Keratinocyte (primary cell): ENCODE measurements around the gene BTN2A1. TPM values are rescaled to one million over a fixed set of nuclear protein-coding genes. Genes with fewer than 3 reads are reported as not detected.

Experiments used
- DNase-seq: peaks from one replicate; pipeline ENCODE4 v3.0.0-alpha.2; 2011; ENCODE audit warnings: low read depth, missing footprints, low spot score
- FAIRE-seq: peaks from 2 replicates; lab custom pipeline; 2011; peaks lifted over from hg19 to GRCh38; lab: Jason Lieb, UNC
- H2AFZ ChIP-seq: 2 replicates; pipeline ENCODE4 v1.6.0; 2012; ENCODE audit warnings: low read length, control low read depth, inconsistent platforms; ENCODE audit not compliant: control insufficient read depth
- H3K27ac ChIP-seq: 2 replicates; pipeline ENCODE4 v1.5.1; 2011; ENCODE audit warnings: low read length; ENCODE audit not compliant: control insufficient read depth, insufficient read depth
- H3K27me3 ChIP-seq: 3 replicates; pipeline ENCODE4 v1.6.0; 2011; ENCODE audit warnings: low read length; ENCODE audit not compliant: control insufficient read depth, insufficient read depth; ENCODE audit errors: extremely low read depth
- H3K36me3 ChIP-seq, 2 experiments: 2 replicates in 1 of 2; 3 replicates in 1 of 2; pipeline ENCODE4 v1.5.1; 2011; ENCODE audit warnings: low read length in 2 of 2, mild to moderate bottlenecking in 1 of 2; ENCODE audit not compliant: control insufficient read depth in 2 of 2, insufficient read depth in 2 of 2; ENCODE audit errors: extremely low read depth in 1 of 2
- H3K4me1 ChIP-seq: 3 replicates; pipeline ENCODE4 v1.5.1; 2011; ENCODE audit warnings: low read length; ENCODE audit not compliant: control insufficient read depth, insufficient read depth; ENCODE audit errors: extremely low read depth
- H3K4me2 ChIP-seq: 3 replicates; pipeline ENCODE4 v1.6.0; 2011; ENCODE audit warnings: low read depth, low read length; ENCODE audit not compliant: control insufficient read depth, insufficient read depth; ENCODE audit errors: extremely low read depth
- H3K4me3 ChIP-seq, 3 experiments: fragments of 200-600 bp in 1 of 3; sonication (generic) in 1 of 3; 2 replicates in 2 of 3; 3 replicates in 1 of 3; pipeline ENCODE4 v1.5.1; 2011 to 2016; ENCODE audit warnings: low read length in 3 of 3, mild to moderate bottlenecking in 3 of 3, control low read depth in 2 of 3, inconsistent platforms in 1 of 3, low read depth in 1 of 3, mixed read lengths in 1 of 3, mixed run types in 1 of 3, moderate library complexity in 1 of 3; ENCODE audit not compliant: control insufficient read depth in 2 of 3, insufficient read depth in 2 of 3; ENCODE audit errors: extremely low read depth in 1 of 3
- H3K79me2 ChIP-seq: 2 replicates; pipeline ENCODE4 v1.6.0; 2012; ENCODE audit warnings: low read length; ENCODE audit not compliant: control insufficient read depth, insufficient read depth
- H3K9ac ChIP-seq: 3 replicates; pipeline ENCODE4 v1.6.0; 2011; ENCODE audit warnings: low read length; ENCODE audit not compliant: control insufficient read depth, insufficient read depth; ENCODE audit errors: extremely low read depth
- H3K9me1 ChIP-seq: 3 replicates; pipeline ENCODE4 v1.6.0; 2011; ENCODE audit warnings: low read length; ENCODE audit not compliant: control insufficient read depth, insufficient read depth; ENCODE audit errors: extremely low read depth
- H3K9me3 ChIP-seq: 2 replicates; pipeline ENCODE4 v1.5.1; 2012; ENCODE audit warnings: low read depth, low read length; ENCODE audit not compliant: control insufficient read depth
- H4K20me1 ChIP-seq: 3 replicates; pipeline ENCODE4 v1.6.0; 2011; ENCODE audit warnings: low read length; ENCODE audit not compliant: control insufficient read depth, insufficient read depth; ENCODE audit errors: extremely low read depth
- EZH2 ChIP-seq: IDR thresholded peaks from one replicate; pipeline ENCODE4 v1.6.1; 2012; ENCODE audit warnings: inconsistent platforms, mild to moderate bottlenecking, low read length, moderate library complexity
- dilution Hi-C: fragments of 300-500 bp; cut with MboI; formaldehyde crosslinking; loops from one replicate; pipeline ENCODE4 v1.7.0; 2020; ENCODE audit warnings: low sequenced_read_pairs; ENCODE audit not compliant: extremely low pct_ligation_motif_present
- polyA plus RNA-seq, 5 experiments: library from polyadenylated mRNA; depleted of rRNA in 3 of 5; stranded (reverse) in 3 of 5; stranded (forward) in 1 of 5; unstranded in 1 of 5; fragments of >200 nt; gene quantifications; 1 replicate in 1 of 5; 2 replicates in 3 of 5; 3 replicates in 1 of 5; pipeline versions ENCODE4 v1.2.1 to v1.2.3, GENCODE V29; 2011 to 2012; ENCODE audit warnings: missing spikeins in 2 of 5, low read depth in 1 of 5, low replicate concordance in 1 of 5
- TF ChIP-seq, protein P1 (sequence below), 3 experiments: IDR thresholded peaks in 1 of 3; conservative IDR thresholded peaks in 1 of 3; optimal IDR thresholded peaks in 1 of 3; 2 replicates in 2 of 3; 3 replicates in 1 of 3; pipeline versions ENCODE3 to v1.5.1; 2011; ENCODE audit warnings: low read length in 3 of 3, mild to moderate bottlenecking in 3 of 3, moderate library complexity in 2 of 3, control low read depth in 1 of 3, inconsistent platforms in 1 of 3; ENCODE audit not compliant: insufficient read depth in 2 of 3; ENCODE audit errors: extremely low read depth in 1 of 3

The BTN2A1 gene
- polyA plus RNA-seq, 1 donor (not counting 4 experiments of a cell fraction or from before 2014, with no cell fraction given) = 13.9 TPM

DNA sequence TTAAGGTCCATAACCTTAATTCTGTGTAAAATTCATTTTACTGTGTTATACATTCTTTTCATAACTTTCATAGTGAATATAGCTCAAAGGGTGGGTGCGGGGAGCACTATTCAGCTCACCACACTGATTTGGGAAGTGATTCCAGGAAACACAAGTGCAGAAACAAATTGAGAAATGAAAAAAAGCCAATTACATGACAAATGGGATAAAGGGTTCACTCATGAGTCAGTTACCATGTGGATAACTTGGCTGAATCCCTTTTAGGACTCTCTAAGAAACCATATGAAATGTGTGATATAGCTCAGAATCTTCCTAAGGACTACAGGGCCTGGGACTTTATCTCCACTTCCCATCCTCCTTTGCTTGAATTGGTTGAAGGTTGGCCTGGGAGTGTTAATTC, 3.1 kb upstream of the BTN2A1 start:
- no peak for TF ChIP-seq EZH2
- no peak for DNase-seq
- peaks cover 17% of the 10 kb centered on the region for H3K79me2 ChIP-seq
- no peaks in the 10 kb centered on the region for H4K20me1 ChIP-seq
- no peak overlapping the region for H3K4me3 ChIP-seq
- no peak for FAIRE-seq
- H3K27me3 ChIP-seq = no peaks in the 10 kb centered on the region
- no peak overlapping the region for H3K9ac ChIP-seq
- H3K36me3 ChIP-seq = peaks cover 0 to 1% of the 10 kb centered on the region in 2 experiments
- no peaks in the 10 kb centered on the region for H3K9me1 ChIP-seq
- dilution Hi-C loops = no loop called here
- H3K9me3 ChIP-seq = no peaks in the 10 kb centered on the region
- H3K4me1 ChIP-seq = peaks cover 14% of the 10 kb centered on the region
- H3K27ac ChIP-seq = no peak overlapping the region
- no peak overlapping the region for H3K4me2 ChIP-seq
- no peak overlapping the region for H2AFZ ChIP-seq

DNA sequence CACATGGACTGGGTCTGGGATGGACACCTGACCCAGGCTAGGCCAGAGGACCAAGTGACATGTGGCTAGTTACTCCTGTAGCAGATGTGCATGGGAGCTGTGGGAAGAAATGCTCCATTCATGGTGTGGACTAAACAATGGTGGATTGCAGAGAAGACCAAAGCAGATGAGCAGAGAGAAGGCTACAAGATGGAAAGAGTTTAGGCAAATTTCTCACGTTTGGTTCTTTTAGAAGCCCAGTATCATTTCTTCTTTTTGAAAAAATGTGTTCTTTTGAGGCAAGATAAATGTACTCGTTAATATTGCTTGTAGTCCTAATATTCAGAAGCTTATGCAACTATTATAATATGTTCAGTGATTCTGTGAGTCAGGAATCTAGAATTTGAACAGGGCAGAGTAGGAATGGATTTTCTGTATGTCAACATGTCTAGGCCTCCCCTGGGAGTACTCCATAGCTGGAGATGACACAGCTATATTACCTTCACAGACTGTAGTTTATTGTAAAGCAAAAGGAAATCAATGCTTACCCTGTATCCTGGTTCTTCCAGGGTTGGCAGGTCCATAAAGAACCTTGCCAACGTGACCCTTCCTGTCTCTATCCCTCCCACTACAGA, 2.3 kb upstream of the BTN2A1 start:
- peaks cover 14% of the 10 kb centered on the region for H3K4me1 ChIP-seq
- no peak for TF ChIP-seq EZH2
- TF ChIP-seq, protein P1, sequence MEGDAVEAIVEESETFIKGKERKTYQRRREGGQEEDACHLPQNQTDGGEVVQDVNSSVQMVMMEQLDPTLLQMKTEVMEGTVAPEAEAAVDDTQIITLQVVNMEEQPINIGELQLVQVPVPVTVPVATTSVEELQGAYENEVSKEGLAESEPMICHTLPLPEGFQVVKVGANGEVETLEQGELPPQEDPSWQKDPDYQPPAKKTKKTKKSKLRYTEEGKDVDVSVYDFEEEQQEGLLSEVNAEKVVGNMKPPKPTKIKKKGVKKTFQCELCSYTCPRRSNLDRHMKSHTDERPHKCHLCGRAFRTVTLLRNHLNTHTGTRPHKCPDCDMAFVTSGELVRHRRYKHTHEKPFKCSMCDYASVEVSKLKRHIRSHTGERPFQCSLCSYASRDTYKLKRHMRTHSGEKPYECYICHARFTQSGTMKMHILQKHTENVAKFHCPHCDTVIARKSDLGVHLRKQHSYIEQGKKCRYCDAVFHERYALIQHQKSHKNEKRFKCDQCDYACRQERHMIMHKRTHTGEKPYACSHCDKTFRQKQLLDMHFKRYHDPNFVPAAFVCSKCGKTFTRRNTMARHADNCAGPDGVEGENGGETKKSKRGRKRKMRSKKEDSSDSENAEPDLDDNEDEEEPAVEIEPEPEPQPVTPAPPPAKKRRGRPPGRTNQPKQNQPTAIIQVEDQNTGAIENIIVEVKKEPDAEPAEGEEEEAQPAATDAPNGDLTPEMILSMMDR (optimal IDR thresholded peaks at IDR 0.05 in 1 of 3, IDR thresholded peaks at IDR 0.05 in 1 of 3, conservative IDR thresholded peaks at IDR 0.05 in 1 of 3; ENCODE audit: extremely low read depth in 1 of 3, insufficient read depth in 2 of 3, low read length in 3 of 3) = no peak
- H2AFZ ChIP-seq = peak overlapping the region; percentile 50
- H3K79me2 ChIP-seq = peaks cover 25% of the 10 kb centered on the region
- H3K9me1 ChIP-seq = no peaks in the 10 kb centered on the region
- H3K36me3 ChIP-seq = peaks cover 2 to 5% of the 10 kb centered on the region in 2 experiments
- no peak overlapping the region for H3K4me2 ChIP-seq
- no peak overlapping the region for H3K9ac ChIP-seq
- H3K4me3 ChIP-seq = no peak overlapping the region
- dilution Hi-C loops = no loop called here
- no peak for DNase-seq
- H3K9me3 ChIP-seq = no peaks in the 10 kb centered on the region
- H4K20me1 ChIP-seq = no peaks in the 10 kb centered on the region
- H3K27me3 ChIP-seq = no peaks in the 10 kb centered on the region
- no peak for FAIRE-seq
- H3K27ac ChIP-seq = no peak overlapping the region
